ENCODE measurements around the gene SNED1. TPM values are rescaled to one million over a fixed set of nuclear protein-coding genes. Genes with fewer than 3 reads are reported as not detected.
"Not testable (repeated sequence)": the region's sequence is repeated elsewhere in the genome, so short reads cannot be mapped to it uniquely, and the experiment has no call there.

SNED1 gene
- total RNA-seq, 2 donors from 2014 or later = 0.66 to 4.5 TPM

DNA sequence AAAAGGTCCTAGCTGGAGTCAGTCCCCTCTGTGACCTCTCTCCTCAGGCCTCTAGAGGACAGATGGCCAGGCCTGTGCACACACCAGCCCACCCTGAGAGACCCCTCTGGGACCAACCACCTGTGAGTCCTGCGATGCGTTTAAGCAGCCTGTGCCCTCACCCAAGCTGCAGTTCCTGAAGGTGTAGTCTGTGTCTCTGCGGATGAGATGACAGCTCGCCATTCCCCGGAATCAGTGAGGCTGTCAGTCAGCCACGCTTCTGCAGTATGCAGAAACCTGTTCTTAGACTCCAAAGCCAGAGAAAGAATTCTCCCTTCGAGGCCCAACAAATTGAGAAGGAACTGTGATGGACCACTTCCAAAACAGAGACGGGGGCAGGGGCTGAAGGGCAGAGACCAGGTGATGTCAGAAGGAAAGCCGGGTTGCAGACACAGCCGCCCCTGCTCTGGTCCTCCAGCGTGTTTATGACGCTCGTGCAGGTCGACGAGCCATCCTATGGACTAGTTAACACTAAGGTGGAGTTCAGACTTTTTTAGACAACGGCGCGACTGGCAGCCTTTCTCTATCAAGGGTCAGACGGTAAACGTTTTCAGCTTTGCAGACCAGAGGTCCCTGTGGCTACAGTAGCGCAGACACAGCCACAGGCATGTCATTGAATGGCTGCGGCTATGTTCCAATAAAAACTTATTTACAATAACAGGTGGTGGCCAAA, 93.5 kb downstream of the SNED1 start:
- WGBS, 2 experiments (ENCODE audit: insufficient coverage in 1 of 2, insufficient read length in 1 of 2) = 91 to 95% methylated on average over 17 to 22 of the region's 22 CpGs
- no peak overlapping the region for H3K27ac ChIP-seq (ENCODE audit: low read depth, low read length)
- H3K4me3 Mint-ChIP-seq = no peak overlapping the region
- no peaks in the 10 kb centered on the region for H3K9me3 Mint-ChIP-seq
- peaks cover 70% of the 10 kb centered on the region for H3K36me3 Mint-ChIP-seq (ENCODE audit: low read depth)
- H3K27me3 ChIP-seq (ENCODE audit: control insufficient read depth, insufficient read depth, low read length, poor library complexity, severe bottlenecking) = no peaks in the 10 kb centered on the region
- H3K27ac Mint-ChIP-seq = no peak overlapping the region
- H3K4me3 ChIP-seq (ENCODE audit: low read length) = no peak overlapping the region
- H3K27me3 Mint-ChIP-seq (ENCODE audit: insufficient read depth) = no peaks in the 10 kb centered on the region
- no peaks in the 10 kb centered on the region for H3K9me3 ChIP-seq (ENCODE audit: control insufficient read depth, low read length)
- H3K4me1 Mint-ChIP-seq = peaks cover 20% of the 10 kb centered on the region
- H3K9ac ChIP-seq (ENCODE audit: extremely low read depth, low read length, poor library complexity, severe bottlenecking) = no peak overlapping the region
- H3K36me3 ChIP-seq (ENCODE audit: control insufficient read depth, insufficient read depth, low read length) = peaks cover 84% of the 10 kb centered on the region
- peaks cover 3% of the 10 kb centered on the region for H3K4me1 ChIP-seq (ENCODE audit: control insufficient read depth, insufficient read depth, low read length)
- no peak for DNase-seq
- TF ChIP-seq, protein P1, sequence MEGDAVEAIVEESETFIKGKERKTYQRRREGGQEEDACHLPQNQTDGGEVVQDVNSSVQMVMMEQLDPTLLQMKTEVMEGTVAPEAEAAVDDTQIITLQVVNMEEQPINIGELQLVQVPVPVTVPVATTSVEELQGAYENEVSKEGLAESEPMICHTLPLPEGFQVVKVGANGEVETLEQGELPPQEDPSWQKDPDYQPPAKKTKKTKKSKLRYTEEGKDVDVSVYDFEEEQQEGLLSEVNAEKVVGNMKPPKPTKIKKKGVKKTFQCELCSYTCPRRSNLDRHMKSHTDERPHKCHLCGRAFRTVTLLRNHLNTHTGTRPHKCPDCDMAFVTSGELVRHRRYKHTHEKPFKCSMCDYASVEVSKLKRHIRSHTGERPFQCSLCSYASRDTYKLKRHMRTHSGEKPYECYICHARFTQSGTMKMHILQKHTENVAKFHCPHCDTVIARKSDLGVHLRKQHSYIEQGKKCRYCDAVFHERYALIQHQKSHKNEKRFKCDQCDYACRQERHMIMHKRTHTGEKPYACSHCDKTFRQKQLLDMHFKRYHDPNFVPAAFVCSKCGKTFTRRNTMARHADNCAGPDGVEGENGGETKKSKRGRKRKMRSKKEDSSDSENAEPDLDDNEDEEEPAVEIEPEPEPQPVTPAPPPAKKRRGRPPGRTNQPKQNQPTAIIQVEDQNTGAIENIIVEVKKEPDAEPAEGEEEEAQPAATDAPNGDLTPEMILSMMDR (conservative IDR thresholded peaks at IDR 0.05) = no peak

DNA sequence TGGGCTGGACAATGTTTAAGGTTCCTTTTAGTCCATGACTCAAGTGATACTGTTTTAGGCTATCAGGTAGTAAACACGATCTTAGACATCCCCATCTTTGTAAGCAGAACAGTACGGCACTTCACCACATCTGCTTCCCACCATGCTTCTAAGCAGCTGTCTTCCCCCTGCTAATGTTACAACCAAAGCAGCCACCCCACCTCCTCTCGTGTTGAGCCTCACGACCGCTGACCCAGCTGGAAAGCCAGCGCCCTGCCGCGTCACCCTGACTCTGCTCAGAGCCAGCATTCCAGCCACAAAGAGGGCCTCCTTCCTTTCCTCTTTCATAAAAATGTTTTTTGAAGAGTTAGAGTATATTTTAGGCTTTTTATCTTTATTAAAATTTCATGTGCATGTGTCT, 94.3 kb downstream of the SNED1 start:
- no peak overlapping the region for H3K4me3 ChIP-seq (ENCODE audit: low read length)
- WGBS, 2 experiments (ENCODE audit: insufficient coverage in 1 of 2, insufficient read length in 1 of 2) = 96 to 100% methylated on average over 1 to 8 of the region's 8 CpGs
- TF ChIP-seq, protein P1 (conservative IDR thresholded peaks at IDR 0.05) = no peak
- no peaks in the 10 kb centered on the region for H3K9me3 Mint-ChIP-seq
- peak overlapping the region; percentile 55 for H3K27ac Mint-ChIP-seq
- peaks cover 28% of the 10 kb centered on the region for H3K4me1 Mint-ChIP-seq
- H3K36me3 Mint-ChIP-seq (ENCODE audit: low read depth) = peaks cover 70% of the 10 kb centered on the region
- H3K27ac ChIP-seq (ENCODE audit: low read depth, low read length) = no peak overlapping the region
- H3K9ac ChIP-seq (ENCODE audit: extremely low read depth, low read length, poor library complexity, severe bottlenecking) = no peak overlapping the region
- H3K4me1 ChIP-seq (ENCODE audit: control insufficient read depth, insufficient read depth, low read length) = peaks cover 3% of the 10 kb centered on the region
- H3K9me3 ChIP-seq (ENCODE audit: control insufficient read depth, low read length) = no peaks in the 10 kb centered on the region
- no peak overlapping the region for H3K4me3 Mint-ChIP-seq
- peaks cover 85% of the 10 kb centered on the region for H3K36me3 ChIP-seq (ENCODE audit: control insufficient read depth, insufficient read depth, low read length)
- H3K27me3 Mint-ChIP-seq (ENCODE audit: insufficient read depth) = no peaks in the 10 kb centered on the region
- no peaks in the 10 kb centered on the region for H3K27me3 ChIP-seq (ENCODE audit: control insufficient read depth, insufficient read depth, low read length, poor library complexity, severe bottlenecking)
- DNase-seq = no peak

DNA sequence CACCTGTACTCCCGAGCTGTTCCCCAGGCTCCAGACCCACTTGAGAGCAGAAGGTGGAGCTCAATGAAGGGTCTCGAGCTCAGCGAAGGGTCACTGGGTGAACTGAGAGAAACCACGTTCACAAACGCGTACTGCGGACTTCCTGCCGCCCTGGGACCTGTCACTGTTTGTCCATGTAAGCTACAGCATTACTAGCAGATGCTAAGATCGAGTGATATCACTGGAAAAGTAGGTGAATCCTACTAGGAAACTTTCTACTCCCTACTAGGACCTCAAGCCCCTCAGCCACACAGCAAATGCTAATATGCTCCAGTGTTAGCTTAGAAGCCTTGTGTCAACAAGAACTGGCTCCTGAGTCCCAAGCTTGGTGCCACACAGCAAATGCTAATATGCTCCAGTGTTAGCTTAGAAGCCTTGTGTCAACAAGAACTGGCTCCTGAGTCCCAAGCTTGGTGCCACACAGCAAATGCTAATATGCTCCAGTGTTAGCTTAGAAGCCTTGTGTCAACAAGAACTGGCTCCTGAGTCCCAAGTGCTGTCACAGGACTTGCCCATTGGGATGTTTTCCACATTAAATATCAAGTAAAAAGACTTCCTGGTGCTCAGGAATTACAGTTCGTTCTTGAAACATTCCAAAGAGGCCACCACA, 94.8 kb downstream of the SNED1 start:
- H3K36me3 ChIP-seq (ENCODE audit: control insufficient read depth, insufficient read depth, low read length) = peaks cover 85% of the 10 kb centered on the region
- H3K27ac Mint-ChIP-seq = peak overlapping the region; percentile 55
- H3K9me3 Mint-ChIP-seq = not testable (repeated sequence)

More for the DNA sequence above, 94.8 kb downstream of the SNED1 start:
- peak; percentile 28 for DNase-seq
- peaks cover 65% of the 10 kb centered on the region for H3K36me3 Mint-ChIP-seq (ENCODE audit: low read depth)
- not testable (repeated sequence) for H3K4me3 ChIP-seq (ENCODE audit: low read length); H3K4me3 Mint-ChIP-seq; H3K27me3 Mint-ChIP-seq (ENCODE audit: insufficient read depth); H3K9me3 ChIP-seq (ENCODE audit: control insufficient read depth, low read length); H3K27me3 ChIP-seq (ENCODE audit: control insufficient read depth, insufficient read depth, low read length, poor library complexity, severe bottlenecking); H3K9ac ChIP-seq (ENCODE audit: extremely low read depth, low read length, poor library complexity, severe bottlenecking); H3K4me1 ChIP-seq (ENCODE audit: control insufficient read depth, insufficient read depth, low read length); H3K27ac ChIP-seq (ENCODE audit: low read depth, low read length)
- H3K4me1 Mint-ChIP-seq = peaks cover 29% of the 10 kb centered on the region
- WGBS, 2 experiments (ENCODE audit: insufficient coverage in 1 of 2, insufficient read length in 1 of 2) = 88 to 94% methylated on average over 10 of the region's 10 CpGs
